ENCODE measurements around the gene CHRM2. TPM values are rescaled to one million over a fixed set of nuclear protein-coding genes. Genes with fewer than 3 reads are reported as not detected.

The CHRM2 gene
- total RNA-seq, 1 experiment from 2014 or later: not detected

DNA sequence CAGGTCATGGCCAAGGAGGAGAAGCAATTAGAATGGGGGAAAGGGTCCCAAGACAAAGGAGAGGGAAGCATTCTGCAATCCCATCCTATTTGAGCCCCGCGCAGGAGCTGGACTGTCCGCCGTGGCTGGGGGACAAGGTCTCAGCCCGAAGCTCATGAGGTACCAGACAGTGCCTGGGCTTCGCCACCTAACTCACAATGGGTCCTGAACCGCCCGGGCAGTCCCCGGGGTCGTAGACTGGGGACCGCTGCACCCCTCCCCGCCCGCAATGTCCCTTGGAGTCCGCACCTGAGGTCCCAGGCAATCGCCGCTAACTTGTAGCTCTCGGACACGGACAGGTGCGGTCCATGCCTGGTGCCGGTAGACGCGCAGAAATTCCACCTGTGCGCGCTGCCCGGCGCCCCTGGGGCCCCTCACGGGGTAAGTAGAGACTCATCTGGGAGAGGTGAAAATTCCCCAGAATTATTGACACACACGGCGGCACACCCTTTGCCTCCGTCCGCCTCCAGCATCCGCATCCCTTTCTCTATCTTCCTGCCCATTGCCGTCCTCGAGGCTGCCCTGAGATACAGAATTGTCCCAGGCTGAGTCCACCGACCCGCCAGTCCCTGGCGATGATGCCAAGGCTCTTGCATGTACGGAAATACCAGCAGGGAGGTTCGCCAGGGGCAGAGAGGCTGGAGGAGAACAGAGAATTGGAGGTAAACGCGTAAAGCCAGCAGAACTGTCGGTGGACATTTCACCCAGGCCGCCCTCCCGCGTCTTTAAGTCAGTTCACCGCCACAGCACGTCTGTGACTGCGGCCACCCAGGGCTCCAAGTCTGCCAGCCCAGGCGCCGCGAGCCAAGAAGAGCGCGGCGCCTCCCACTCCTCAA is 1.8 kb downstream of the CHRM2 start:
- no peaks in the 10 kb centered on the region for H3K27me3 ChIP-seq (ENCODE audit: insufficient read depth, low read length)
- RAD21 ChIA-PET (ENCODE audit: low non-redundant PET in 1 of 2, low total read pairs in 2 of 2, uncharacterized antibody in 2 of 2, unreplicated experiment in 2 of 2): no interaction called here
- no peak overlapping the region for H3K27ac ChIP-seq (ENCODE audit: low read depth, low read length)
- intact Hi-C loops (cut with micrococcal nuclease): no loop called here
- H3K4me3 ChIP-seq (replicated peaks in 1 of 2; ENCODE audit: low read depth in 1 of 2, low read length in 2 of 2): no peak overlapping the region
- H3K4me2 ChIP-seq (ENCODE audit: low read length): no peak overlapping the region
- H2AFZ ChIP-seq (ENCODE audit: low read depth, low read length, poor library complexity, severe bottlenecking): no peak overlapping the region
- peaks cover 0 to 3% of the 10 kb centered on the region in 2 experiments; a peak in 2 of 4 replicates for H3K9me3 ChIP-seq (ENCODE audit: control insufficient read depth in 1 of 2, insufficient read depth in 1 of 2, low read depth in 1 of 2, low read length in 2 of 2)
- ATAC-seq: no peak
- H3K79me2 ChIP-seq (ENCODE audit: insufficient read depth, low read length): no peaks in the 10 kb centered on the region
- CTCF ChIA-PET: no interaction called here
- no peaks in the 10 kb centered on the region for H3K4me1 ChIP-seq (ENCODE audit: control insufficient read depth in 1 of 2, insufficient read depth in 2 of 2, low read length in 2 of 2)
- no peaks in the 10 kb centered on the region for H3K9me2 ChIP-seq (ENCODE audit: insufficient read depth)
- no peak overlapping the region for H3K9ac ChIP-seq (ENCODE audit: low read length)
- TF ChIP-seq, protein P1, sequence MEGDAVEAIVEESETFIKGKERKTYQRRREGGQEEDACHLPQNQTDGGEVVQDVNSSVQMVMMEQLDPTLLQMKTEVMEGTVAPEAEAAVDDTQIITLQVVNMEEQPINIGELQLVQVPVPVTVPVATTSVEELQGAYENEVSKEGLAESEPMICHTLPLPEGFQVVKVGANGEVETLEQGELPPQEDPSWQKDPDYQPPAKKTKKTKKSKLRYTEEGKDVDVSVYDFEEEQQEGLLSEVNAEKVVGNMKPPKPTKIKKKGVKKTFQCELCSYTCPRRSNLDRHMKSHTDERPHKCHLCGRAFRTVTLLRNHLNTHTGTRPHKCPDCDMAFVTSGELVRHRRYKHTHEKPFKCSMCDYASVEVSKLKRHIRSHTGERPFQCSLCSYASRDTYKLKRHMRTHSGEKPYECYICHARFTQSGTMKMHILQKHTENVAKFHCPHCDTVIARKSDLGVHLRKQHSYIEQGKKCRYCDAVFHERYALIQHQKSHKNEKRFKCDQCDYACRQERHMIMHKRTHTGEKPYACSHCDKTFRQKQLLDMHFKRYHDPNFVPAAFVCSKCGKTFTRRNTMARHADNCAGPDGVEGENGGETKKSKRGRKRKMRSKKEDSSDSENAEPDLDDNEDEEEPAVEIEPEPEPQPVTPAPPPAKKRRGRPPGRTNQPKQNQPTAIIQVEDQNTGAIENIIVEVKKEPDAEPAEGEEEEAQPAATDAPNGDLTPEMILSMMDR (IDR thresholded peaks at IDR 0.05 in 2 of 3, conservative IDR thresholded peaks at IDR 0.05 in 1 of 3; ENCODE audit: borderline replicate concordance in 1 of 3, insufficient read depth in 1 of 3, low read depth in 2 of 3, low read length in 2 of 3): no peak
- TF ChIP-seq, protein P2, sequence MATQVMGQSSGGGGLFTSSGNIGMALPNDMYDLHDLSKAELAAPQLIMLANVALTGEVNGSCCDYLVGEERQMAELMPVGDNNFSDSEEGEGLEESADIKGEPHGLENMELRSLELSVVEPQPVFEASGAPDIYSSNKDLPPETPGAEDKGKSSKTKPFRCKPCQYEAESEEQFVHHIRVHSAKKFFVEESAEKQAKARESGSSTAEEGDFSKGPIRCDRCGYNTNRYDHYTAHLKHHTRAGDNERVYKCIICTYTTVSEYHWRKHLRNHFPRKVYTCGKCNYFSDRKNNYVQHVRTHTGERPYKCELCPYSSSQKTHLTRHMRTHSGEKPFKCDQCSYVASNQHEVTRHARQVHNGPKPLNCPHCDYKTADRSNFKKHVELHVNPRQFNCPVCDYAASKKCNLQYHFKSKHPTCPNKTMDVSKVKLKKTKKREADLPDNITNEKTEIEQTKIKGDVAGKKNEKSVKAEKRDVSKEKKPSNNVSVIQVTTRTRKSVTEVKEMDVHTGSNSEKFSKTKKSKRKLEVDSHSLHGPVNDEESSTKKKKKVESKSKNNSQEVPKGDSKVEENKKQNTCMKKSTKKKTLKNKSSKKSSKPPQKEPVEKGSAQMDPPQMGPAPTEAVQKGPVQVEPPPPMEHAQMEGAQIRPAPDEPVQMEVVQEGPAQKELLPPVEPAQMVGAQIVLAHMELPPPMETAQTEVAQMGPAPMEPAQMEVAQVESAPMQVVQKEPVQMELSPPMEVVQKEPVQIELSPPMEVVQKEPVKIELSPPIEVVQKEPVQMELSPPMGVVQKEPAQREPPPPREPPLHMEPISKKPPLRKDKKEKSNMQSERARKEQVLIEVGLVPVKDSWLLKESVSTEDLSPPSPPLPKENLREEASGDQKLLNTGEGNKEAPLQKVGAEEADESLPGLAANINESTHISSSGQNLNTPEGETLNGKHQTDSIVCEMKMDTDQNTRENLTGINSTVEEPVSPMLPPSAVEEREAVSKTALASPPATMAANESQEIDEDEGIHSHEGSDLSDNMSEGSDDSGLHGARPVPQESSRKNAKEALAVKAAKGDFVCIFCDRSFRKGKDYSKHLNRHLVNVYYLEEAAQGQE (IDR thresholded peaks at IDR 0.05; ENCODE audit: low read depth): no peak
- TF ChIP-seq CEBPB (IDR thresholded peaks at IDR 0.05; ENCODE audit: low read depth) (no peak), EGR1 (IDR thresholded peaks at IDR 0.05; ENCODE audit: low read depth) (no peak), EZH2 (IDR thresholded peaks at IDR 0.05) (no peak), TCF7L2 (IDR thresholded peaks at IDR 0.05; ENCODE audit: borderline replicate concordance, extremely low read depth, insufficient read depth, insufficient read length) (no peak), SRF (IDR thresholded peaks at IDR 0.05; ENCODE audit: low read depth) (no peak), JUND (IDR thresholded peaks at IDR 0.05) (no peak), EZH2phosphoT487 (IDR thresholded peaks at IDR 0.05; ENCODE audit: borderline replicate concordance) (no peak), POLR2A (IDR thresholded peaks at IDR 0.05; ENCODE audit: borderline replicate concordance, extremely low read depth, insufficient read depth, insufficient read length) (no peak), CBX3 (IDR thresholded peaks at IDR 0.05; ENCODE audit: low read depth) (no peak)
- TF ChIP-seq, protein P3, sequence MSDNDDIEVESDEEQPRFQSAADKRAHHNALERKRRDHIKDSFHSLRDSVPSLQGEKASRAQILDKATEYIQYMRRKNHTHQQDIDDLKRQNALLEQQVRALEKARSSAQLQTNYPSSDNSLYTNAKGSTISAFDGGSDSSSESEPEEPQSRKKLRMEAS (IDR thresholded peaks at IDR 0.05): no peak
- no peaks in the 10 kb centered on the region for H3K36me3 ChIP-seq (ENCODE audit: control insufficient read depth in 1 of 2, insufficient read depth in 2 of 2, low read length in 2 of 2)
- no peaks in the 10 kb centered on the region for H4K20me1 ChIP-seq (ENCODE audit: insufficient read depth)
- no TSS peak for BruUV-seq (replicated peaks)
- POLR2A ChIA-PET: no interaction called here
- no peak for DNase-seq (ENCODE audit: low read depth, low spot score)
